ENCODE results near the gene ANKIB1.

Gene ANKIB1

GRCh38 chr7:92340016-92340415 lies 94.2 kb downstream of the ANKIB1 start:
- H3K9me3 ChIP-seq (ENCODE audit: control insufficient read depth, insufficient read depth, low read depth, low read length): no peaks in the 10 kb centered on the region
- peaks cover 0 to 3% of the 10 kb centered on the region in 2 experiments; a peak in 2 of 3 replicates for H3K36me3 ChIP-seq (ENCODE audit: control insufficient read depth in 2 of 2, insufficient read depth in 1 of 2, low read length in 2 of 2)
- no peak overlapping the region for H3K4me3 ChIP-seq (ENCODE audit: low read depth, low read length)
- ChIA-PET POLR2A (no interaction called here), CTCF (no interaction called here)
- no peak overlapping the region for H3K27ac ChIP-seq (ENCODE audit: extremely low read depth, low read depth, low read length)
- H3K4me1 ChIP-seq (ENCODE audit: control insufficient read depth, insufficient read depth, low read length): no peaks in the 10 kb centered on the region
- TF ChIP-seq ZNF677 (tag by site-specific recombination; IDR thresholded peaks at IDR 0.05) (no peak), ZNF211 (tag by site-specific recombination; IDR thresholded peaks at IDR 0.05; ENCODE audit: low read depth) (no peak), PRDM1 (tag by site-specific recombination; IDR thresholded peaks at IDR 0.05) (no peak), ZNF707 (tag by site-specific recombination; IDR thresholded peaks at IDR 0.05) (no peak), KLF8 (tag by site-specific recombination; IDR thresholded peaks at IDR 0.05) (no peak)

GRCh38 chr7:92343714-92344113 lies 97.9 kb downstream of the ANKIB1 start:
- peaks cover 3% of the 10 kb centered on the region in 2 experiments; a peak in 1 of 3 replicates for H3K36me3 ChIP-seq (ENCODE audit: control insufficient read depth in 2 of 2, insufficient read depth in 1 of 2, low read length in 2 of 2)
- no peaks in the 10 kb centered on the region for H3K9me3 ChIP-seq (ENCODE audit: control insufficient read depth, insufficient read depth, low read depth, low read length)
- no peak overlapping the region for H3K27ac ChIP-seq (ENCODE audit: extremely low read depth, low read depth, low read length)
- ChIA-PET CTCF (interaction anchor here (0.7 kb wide), 1 partner anchor 38 kb away, joined by 4 read pairs; no protein-coding TSS in a partner anchor), POLR2A (no interaction called here)
- no peak overlapping the region for H3K4me3 ChIP-seq (ENCODE audit: low read depth, low read length)
- TF ChIP-seq ZNF248 (tag by site-specific recombination; IDR thresholded peaks at IDR 0.05): no peak
- TF ChIP-seq GLI2 (tag by site-specific recombination; IDR thresholded peaks at IDR 0.05; ENCODE audit: borderline replicate concordance, low read depth): no peak
- no peak for TF ChIP-seq ZNF398 (tag by site-specific recombination; IDR thresholded peaks at IDR 0.05)
- no peak for TF ChIP-seq ZSCAN23 (tag by site-specific recombination; IDR thresholded peaks at IDR 0.05)
- no peak for TF ChIP-seq ZSCAN18 (tag by site-specific recombination; IDR thresholded peaks at IDR 0.05)
- no peak for TF ChIP-seq ZNF791 (tag by site-specific recombination; IDR thresholded peaks at IDR 0.05)
- TF ChIP-seq ZFP69B (tag by site-specific recombination; IDR thresholded peaks at IDR 0.05): no peak
- TF ChIP-seq ZNF362 (tag by site-specific recombination; IDR thresholded peaks at IDR 0.05): no peak
- no peak for TF ChIP-seq ZNF571 (tag by site-specific recombination; IDR thresholded peaks at IDR 0.05)
- TF ChIP-seq HIC1 (tag by site-specific recombination; IDR thresholded peaks at IDR 0.05): no peak
- no peak for TF ChIP-seq ZXDB (tag by site-specific recombination; IDR thresholded peaks at IDR 0.05)
- no peak for TF ChIP-seq ZNF449 (tag by site-specific recombination; IDR thresholded peaks at IDR 0.05)
- no peak for TF ChIP-seq ZNF473 (tag by site-specific recombination; IDR thresholded peaks at IDR 0.05)
- TF ChIP-seq SETDB1 (IDR thresholded peaks at IDR 0.05; ENCODE audit: insufficient read length, low read length): no peak
- TF ChIP-seq TSHZ1 (tag by site-specific recombination; IDR thresholded peaks at IDR 0.05; ENCODE audit: borderline replicate concordance): no peak
- H3K4me1 ChIP-seq (ENCODE audit: control insufficient read depth, insufficient read depth, low read length): no peaks in the 10 kb centered on the region

Data from HEK293 (cell line).